ENCODE measurements around the gene ZFYVE27. TPM values are rescaled to one million over a fixed set of nuclear protein-coding genes. Genes with fewer than 3 reads are reported as not detected.

ZFYVE27 gene
- total RNA-seq, 1 experiment from 2014 or later, result 26.0 TPM

- no peak for TF ChIP-seq STAT6 (CRISPR knock-in tag; conservative IDR thresholded peaks at IDR 0.05; ENCODE audit: low read depth)
- 0 out of 2 replicates have a peak, but pooled peaks have one; percentile 13 for TF ChIP-seq ETV6 (CRISPR knock-in tag; IDR thresholded peaks at IDR 0.05)
- no peak for TF ChIP-seq ESRRA (CRISPR knock-in tag; IDR thresholded peaks at IDR 0.05; ENCODE audit: borderline replicate concordance)
These were observed 22.3 kb upstream of the ZFYVE27 start (continued) for GRCh38 chr10:97714401-97715258.

- ATAC-seq, result peak; percentile 4
- H3K4me1 Mint-ChIP-seq, result peaks cover 54% of the 10 kb centered on the region
These were observed 21.6 kb upstream of the ZFYVE27 start for GRCh38 chr10:97715259-97715874.

GRCh38 chr10:97717627-97718026 is 19.3 kb upstream of the ZFYVE27 start:
- ChIA-PET POLR2A (interaction anchor here (1.2 kb wide), 1 partner anchor 30 kb away, joined by 3 read pairs; the partner anchor contains the start of gene AVPI1), CTCF (interaction anchor here (1.4 to 3.9 kb wide), 4 partner anchors 8 to 16 kb away, joined by 5 to 26 read pairs (median 10); no protein-coding TSS in a partner anchor)
- Mint-ChIP-seq H3K9me3 (no peaks in the 10 kb centered on the region), H3K27ac (peak overlapping the region; percentile 17; the same call in 1 of the 2 replicates), H3K4me3 (no peak overlapping the region), H3K27me3 (ENCODE audit: low read depth) (no peaks in the 10 kb centered on the region), H3K4me1 (peaks cover 51% of the 10 kb centered on the region), H3K36me3 (peaks cover 10% of the 10 kb centered on the region)
- TF ChIP-seq MXD4 (CRISPR knock-in tag; IDR thresholded peaks at IDR 0.05; ENCODE audit: borderline replicate concordance), result no peak
- TF ChIP-seq ZNF263 (CRISPR knock-in tag; IDR thresholded peaks at IDR 0.05; ENCODE audit: low read depth), result no peak
- TF ChIP-seq TEAD4 (CRISPR knock-in tag; IDR thresholded peaks at IDR 0.05), result no peak
- no peak for TF ChIP-seq IRF1 (CRISPR knock-in tag; IDR thresholded peaks at IDR 0.05)
- TF ChIP-seq FOXP1 (CRISPR knock-in tag; IDR thresholded peaks at IDR 0.05; ENCODE audit: borderline replicate concordance), result no peak
- no peak for TF ChIP-seq MAX (CRISPR knock-in tag; IDR thresholded peaks at IDR 0.05)
- no peak for TF ChIP-seq ZNF532 (CRISPR knock-in tag; IDR thresholded peaks at IDR 0.05; ENCODE audit: borderline replicate concordance)
- TF ChIP-seq IRF2 (CRISPR knock-in tag; IDR thresholded peaks at IDR 0.05; ENCODE audit: borderline replicate concordance, low read depth), result no peak
- no peak for TF ChIP-seq FOXJ3 (CRISPR knock-in tag; IDR thresholded peaks at IDR 0.05; ENCODE audit: borderline replicate concordance)
- ATAC-seq (no peak), DNase-seq (ENCODE audit: low spot score) (no peak)

More at GRCh38 chr10:97715259-97715874, 21.6 kb upstream of the ZFYVE27 start:
- peak; percentile 35 for DNase-seq (ENCODE audit: low spot score)
- no peaks in the 10 kb centered on the region for H3K9me3 Mint-ChIP-seq
- H3K27ac Mint-ChIP-seq, result peak overlapping the region; percentile 97
- TF ChIP-seq MXD4 (CRISPR knock-in tag; IDR thresholded peaks at IDR 0.05; ENCODE audit: borderline replicate concordance) (no peak), SP1 (CRISPR knock-in tag; conservative IDR thresholded peaks at IDR 0.05) (no peak), CREM (CRISPR knock-in tag; IDR thresholded peaks at IDR 0.05) (0 out of 2 replicates have a peak, but pooled peaks have one; percentile 39), OVOL2 (CRISPR knock-in tag; IDR thresholded peaks at IDR 0.05; ENCODE audit: borderline replicate concordance) (no peak), TEAD1 (CRISPR knock-in tag; IDR thresholded peaks at IDR 0.05) (0 out of 2 replicates have a peak, but pooled peaks have one; percentile 16)
- POLR2A ChIA-PET, result interaction anchor here (0.6 to 3.0 kb wide), 4 partner anchors 9 to 31 kb away, joined by 3 to 27 read pairs (median 4); partner anchors contain the start of gene AVPI1
- peak overlapping the region; percentile 98 for H3K4me3 Mint-ChIP-seq
- no peaks in the 10 kb centered on the region for H3K27me3 Mint-ChIP-seq (ENCODE audit: low read depth)
- peaks cover 8% of the 10 kb centered on the region for H3K36me3 Mint-ChIP-seq
- CTCF ChIA-PET, result interaction anchor here (0.9 to 4.7 kb wide), 10 partner anchors 8 to 47 kb away, joined by 3 to 45 read pairs (median 10); partner anchors contain the start of genes AVPI1 and ZFYVE27

All from WTC11 (cell line).